Measurements from ENCODE around the gene FOXK1.

The FOXK1 gene

DNA sequence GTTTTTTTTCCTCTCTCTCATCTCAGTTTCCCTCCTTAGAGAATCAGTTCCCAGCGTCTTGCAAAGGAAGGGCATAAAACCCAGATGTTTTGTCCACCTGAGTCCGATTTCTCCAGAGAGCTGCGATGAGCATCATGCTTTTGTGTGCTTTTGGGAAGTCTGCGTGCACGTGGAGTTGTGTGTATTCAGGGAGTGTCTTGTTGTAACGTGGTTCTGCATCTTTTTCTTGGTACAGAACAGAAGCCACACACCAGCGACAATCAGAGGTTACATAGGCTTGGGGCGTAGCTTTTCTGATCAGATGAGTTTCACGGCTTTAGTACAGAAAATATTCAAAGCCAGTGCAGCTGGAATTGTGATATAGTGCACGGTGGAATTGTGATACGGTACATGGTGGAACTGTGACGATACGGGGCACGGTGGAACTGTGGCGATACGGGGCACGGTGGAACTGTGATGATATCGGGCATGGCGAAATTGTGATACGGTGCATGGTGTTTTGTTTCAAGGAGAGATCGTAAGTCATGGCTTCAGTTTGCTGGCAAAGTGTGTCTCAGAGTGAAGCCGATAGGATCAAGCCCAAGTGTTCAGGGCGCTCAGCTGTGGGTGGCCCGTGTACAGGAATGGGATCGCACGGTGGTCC lies 32.8 kb downstream of the FOXK1 start:
- DNase-seq (ENCODE audit: low read depth, low spot score), result no peak
- POLR2A ChIA-PET, result no interaction called here
- no peak overlapping the region for H3K4me3 ChIP-seq (ENCODE audit: low read depth, low read length)
- TF ChIP-seq, protein P1, sequence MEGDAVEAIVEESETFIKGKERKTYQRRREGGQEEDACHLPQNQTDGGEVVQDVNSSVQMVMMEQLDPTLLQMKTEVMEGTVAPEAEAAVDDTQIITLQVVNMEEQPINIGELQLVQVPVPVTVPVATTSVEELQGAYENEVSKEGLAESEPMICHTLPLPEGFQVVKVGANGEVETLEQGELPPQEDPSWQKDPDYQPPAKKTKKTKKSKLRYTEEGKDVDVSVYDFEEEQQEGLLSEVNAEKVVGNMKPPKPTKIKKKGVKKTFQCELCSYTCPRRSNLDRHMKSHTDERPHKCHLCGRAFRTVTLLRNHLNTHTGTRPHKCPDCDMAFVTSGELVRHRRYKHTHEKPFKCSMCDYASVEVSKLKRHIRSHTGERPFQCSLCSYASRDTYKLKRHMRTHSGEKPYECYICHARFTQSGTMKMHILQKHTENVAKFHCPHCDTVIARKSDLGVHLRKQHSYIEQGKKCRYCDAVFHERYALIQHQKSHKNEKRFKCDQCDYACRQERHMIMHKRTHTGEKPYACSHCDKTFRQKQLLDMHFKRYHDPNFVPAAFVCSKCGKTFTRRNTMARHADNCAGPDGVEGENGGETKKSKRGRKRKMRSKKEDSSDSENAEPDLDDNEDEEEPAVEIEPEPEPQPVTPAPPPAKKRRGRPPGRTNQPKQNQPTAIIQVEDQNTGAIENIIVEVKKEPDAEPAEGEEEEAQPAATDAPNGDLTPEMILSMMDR (IDR thresholded peaks at IDR 0.05; ENCODE audit: insufficient read depth, low read length, missing control alignments), result no peak
- CTCF ChIA-PET, result interaction anchor here (1.0 kb wide), 1 partner anchor 22 kb away, joined by 3 read pairs; no protein-coding TSS in a partner anchor

DNA sequence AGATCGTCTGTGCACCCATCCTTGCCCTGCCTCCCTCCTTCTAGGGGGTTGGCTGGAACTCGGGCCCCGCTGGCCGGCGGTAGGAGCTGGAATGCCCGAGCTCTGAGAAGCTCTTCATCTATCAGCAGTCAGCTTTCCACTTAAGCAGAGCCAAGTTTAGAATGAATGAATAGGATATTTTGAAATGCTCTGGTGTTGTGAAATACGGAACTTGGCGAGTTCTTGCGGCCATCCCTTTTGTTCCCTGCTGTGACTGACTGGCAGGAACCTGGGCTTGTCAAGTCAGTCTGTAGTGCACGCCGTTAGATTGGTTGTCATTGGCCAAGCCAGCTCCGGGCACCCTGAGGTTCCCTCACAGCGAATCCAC lies 33.3 kb downstream of the FOXK1 start:
- DNase-seq (ENCODE audit: low read depth, low spot score), result no peak
- H3K4me3 ChIP-seq (ENCODE audit: low read depth, low read length), result no peak overlapping the region
- POLR2A ChIA-PET, result no interaction called here
- TF ChIP-seq, protein P1 (IDR thresholded peaks at IDR 0.05; ENCODE audit: insufficient read depth, low read length, missing control alignments), result no peak
- CTCF ChIA-PET, result interaction anchor here (1.0 kb wide), 1 partner anchor 23 kb away, joined by 3 read pairs; no protein-coding TSS in a partner anchor

DNA sequence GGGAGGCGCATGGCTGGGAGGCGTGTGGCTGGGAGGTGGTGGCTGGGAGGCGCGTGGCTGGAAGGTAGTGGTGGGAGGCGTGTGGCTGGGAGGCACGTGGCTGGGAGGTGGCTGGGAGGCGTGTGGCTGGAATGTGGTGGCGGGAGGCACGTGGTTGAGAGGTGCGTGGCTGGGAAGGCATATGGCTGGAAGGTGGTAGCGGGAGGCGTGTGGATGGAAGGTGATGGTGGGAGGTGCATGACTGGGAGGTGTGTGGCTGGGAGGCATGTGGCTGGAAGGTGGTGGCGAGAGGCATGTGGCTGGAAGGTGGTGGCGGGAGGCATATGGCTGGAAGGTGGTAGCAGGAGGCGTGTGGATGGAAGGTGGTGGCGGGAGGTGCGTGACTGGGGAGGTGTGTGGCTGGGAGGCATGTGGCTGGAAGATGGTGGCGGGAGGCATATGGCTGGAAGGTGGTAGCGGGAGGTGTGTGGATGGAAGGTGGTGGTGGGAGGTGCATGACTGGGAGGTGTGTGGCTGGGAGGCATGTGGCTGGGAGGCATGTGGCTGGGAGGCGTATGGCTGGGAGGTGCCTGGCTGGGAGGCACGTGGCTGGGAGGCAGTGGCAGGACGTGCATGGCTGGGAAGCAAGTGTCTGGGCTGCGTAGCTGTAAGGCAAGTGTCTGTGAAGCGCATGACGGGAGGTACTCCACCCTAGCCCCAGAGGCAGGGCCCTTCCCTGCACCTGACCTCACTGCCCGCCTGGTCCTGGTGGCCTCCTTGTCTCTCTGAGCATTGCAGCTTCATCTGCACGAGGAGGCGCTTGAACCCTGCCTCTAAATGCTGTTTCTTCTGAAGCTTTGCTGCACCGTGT lies 35.1 kb downstream of the FOXK1 start:
- CTCF ChIA-PET, result no interaction called here
- POLR2A ChIA-PET, result no interaction called here
- TF ChIP-seq, protein P1 (IDR thresholded peaks at IDR 0.05; ENCODE audit: insufficient read depth, low read length, missing control alignments), result no peak
- no peak overlapping the region for H3K4me3 ChIP-seq (ENCODE audit: low read depth, low read length)
- no peak for DNase-seq (ENCODE audit: low read depth, low spot score)

DNA sequence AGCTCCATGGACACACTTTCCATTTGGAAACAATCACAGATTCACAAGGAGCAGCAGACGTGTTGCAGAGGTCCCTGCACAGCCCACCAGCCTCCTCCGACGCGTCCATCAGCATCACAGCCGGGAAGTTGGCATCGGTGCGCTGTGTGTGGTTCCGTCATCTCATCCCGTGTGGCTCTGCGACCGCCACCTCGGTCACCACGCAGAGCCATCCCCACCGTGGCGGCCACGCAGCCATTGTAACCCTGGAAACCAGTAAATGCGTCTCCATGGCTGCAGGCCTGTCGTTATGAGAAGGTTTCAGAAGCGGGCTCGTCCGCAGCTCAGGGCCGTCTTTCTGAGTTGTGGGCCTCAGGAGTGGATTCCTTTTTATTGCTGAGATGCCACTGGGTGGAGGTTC lies 36.0 kb downstream of the FOXK1 start:
- TF ChIP-seq, protein P1 (IDR thresholded peaks at IDR 0.05; ENCODE audit: insufficient read depth, low read length, missing control alignments), result no peak
- no peak for DNase-seq (ENCODE audit: low read depth, low spot score)
- H3K4me3 ChIP-seq (ENCODE audit: low read depth, low read length), result no peak overlapping the region
- ChIA-PET POLR2A (no interaction called here), CTCF (no interaction called here)

DNA sequence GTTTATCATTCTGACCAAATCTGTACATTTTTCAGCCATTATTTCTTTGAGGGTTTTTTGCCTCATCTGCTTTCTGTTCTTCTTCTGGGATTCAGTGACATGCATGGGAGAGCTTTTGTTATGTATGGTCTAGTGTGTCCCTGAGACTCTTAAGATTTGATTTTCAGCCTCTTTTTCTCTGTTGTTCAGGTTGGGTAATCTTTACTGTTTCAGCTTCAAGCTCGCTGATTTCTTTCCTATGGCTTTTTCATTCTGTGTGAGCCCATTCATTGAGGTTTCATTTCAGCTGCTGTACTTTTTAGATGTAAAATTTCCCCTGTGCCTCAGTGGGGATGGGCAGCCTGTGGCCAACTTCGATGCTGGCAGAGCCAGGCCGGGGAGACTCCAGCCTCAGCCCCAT lies 38.1 kb downstream of the FOXK1 start:
- ChIA-PET CTCF (interaction anchor here (1.2 to 1.6 kb wide), 3 partner anchors 10 to 29 kb away, joined by 3 to 4 read pairs (median 3); no protein-coding TSS in a partner anchor), POLR2A (no interaction called here)
- H3K4me3 ChIP-seq (ENCODE audit: low read depth, low read length), result no peak overlapping the region
- TF ChIP-seq, protein P1 (IDR thresholded peaks at IDR 0.05; ENCODE audit: insufficient read depth, low read length, missing control alignments), result no peak
- DNase-seq (ENCODE audit: low read depth, low spot score), result no peak

DNA sequence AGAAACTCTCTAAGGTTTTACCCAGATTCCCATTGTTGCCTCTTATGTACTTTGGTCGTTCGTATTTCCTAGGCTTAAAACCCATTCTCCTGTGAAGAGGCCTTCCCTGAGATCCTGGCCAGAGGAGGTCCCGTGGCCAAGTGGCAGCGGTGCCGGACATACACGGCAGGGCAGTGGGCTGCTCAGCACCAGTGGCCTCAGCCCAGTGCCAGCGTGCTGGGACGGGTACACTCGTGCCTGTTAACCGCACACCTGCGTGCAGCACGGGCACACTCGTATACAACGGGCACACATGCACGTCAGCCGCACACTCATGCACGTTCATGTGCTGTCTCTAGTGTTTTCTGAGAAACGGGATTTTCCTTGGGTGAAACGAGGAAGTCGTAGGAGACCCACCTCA lies 40.2 kb downstream of the FOXK1 start:
- TF ChIP-seq, protein P1 (IDR thresholded peaks at IDR 0.05; ENCODE audit: insufficient read depth, low read length, missing control alignments), result no peak
- POLR2A ChIA-PET, result no interaction called here
- no peak overlapping the region for H3K4me3 ChIP-seq (ENCODE audit: low read depth, low read length)
- DNase-seq (ENCODE audit: low read depth, low spot score), result no peak
- CTCF ChIA-PET, result interaction anchor here (1.3 kb wide), 1 partner anchor 13 kb away, joined by 3 read pairs; no protein-coding TSS in a partner anchor

Data from AG04449 (cell line).